ENCODE data around the gene CCDC69. TPM values are rescaled to one million over a fixed set of nuclear protein-coding genes. Genes with fewer than 3 reads are reported as not detected.

The CCDC69 gene
- total RNA-seq, 1 experiment from 2014 or later = 5.1 TPM

GRCh38 chr5:151219138-151219537, 4.8 kb downstream of the CCDC69 start:
- Mint-ChIP-seq H3K4me1 (ENCODE audit: low read depth, unreplicated experiment) (peaks cover 12% of the 10 kb centered on the region), H3K4me3 (ENCODE audit: unreplicated experiment) (no peak overlapping the region), H3K9me3 (ENCODE audit: unreplicated experiment) (no peaks in the 10 kb centered on the region), H3K27me3 (ENCODE audit: insufficient read depth, unreplicated experiment) (no peaks in the 10 kb centered on the region), H3K27ac (ENCODE audit: unreplicated experiment) (no peak overlapping the region), H3K36me3 (ENCODE audit: insufficient read depth, unreplicated experiment) (no peaks in the 10 kb centered on the region)
- no peak for TF ChIP-seq CTCF (IDR thresholded peaks at IDR 0.05; ENCODE audit: insufficient read depth in 1 of 2, low read depth in 1 of 2, low read length in 1 of 2, severe bottlenecking in 1 of 2, unreplicated experiment in 1 of 2)
- H3K4me1 ChIP-seq = peaks cover 25% of the 10 kb centered on the region
- intact Hi-C loops (cut with micrococcal nuclease; ENCODE audit: unreplicated experiment) = no loop called here
- ChIA-PET POLR2A (no interaction called here), CTCF (no interaction called here)
- H3K4me3 ChIP-seq (ENCODE audit: low read depth, low read length) = no peak overlapping the region
- BruUV-seq (replicated peaks) = no TSS peak
- H3K27me3 ChIP-seq (replicated peaks; ENCODE audit: control insufficient read depth, insufficient read depth, low read length) = no peaks in the 10 kb centered on the region
- no peaks in the 10 kb centered on the region for H3K9me3 ChIP-seq
- DNase-seq = no peak
- no peaks in the 10 kb centered on the region for H3K36me3 ChIP-seq (ENCODE audit: control insufficient read depth, insufficient read depth, low read length)

DNA sequence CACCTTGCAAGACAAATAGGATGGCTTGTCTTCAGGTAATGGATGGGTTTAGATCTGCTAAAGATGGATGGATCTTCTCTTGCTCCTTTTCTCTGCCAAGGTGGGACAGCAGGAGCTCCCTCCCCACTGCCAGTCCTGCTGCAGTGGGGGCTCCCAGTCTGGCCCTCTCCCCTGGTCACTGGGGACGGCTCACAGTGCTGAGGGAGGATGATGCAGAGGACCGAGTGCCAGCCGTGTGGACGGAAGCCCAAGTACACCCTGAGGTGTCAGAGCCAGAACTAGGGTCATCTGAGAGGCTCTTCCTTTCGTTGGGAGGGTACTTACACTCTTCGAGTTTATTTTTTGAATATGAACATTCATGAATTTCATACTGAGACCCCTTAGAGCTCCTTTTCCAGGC, 5.7 kb downstream of the CCDC69 start:
- ChIA-PET CTCF (no interaction called here), POLR2A (no interaction called here)
- H3K9me3 ChIP-seq = no peaks in the 10 kb centered on the region
- no TSS peak for BruUV-seq (replicated peaks)
- no peak for TF ChIP-seq CTCF (IDR thresholded peaks at IDR 0.05; ENCODE audit: insufficient read depth in 1 of 2, low read depth in 1 of 2, low read length in 1 of 2, severe bottlenecking in 1 of 2, unreplicated experiment in 1 of 2)
- no peaks in the 10 kb centered on the region for H3K27me3 ChIP-seq (replicated peaks; ENCODE audit: control insufficient read depth, insufficient read depth, low read length)
- H3K36me3 ChIP-seq (ENCODE audit: control insufficient read depth, insufficient read depth, low read length) = no peaks in the 10 kb centered on the region
- peak in 1 of 2 experiments; percentile 16 for DNase-seq
- intact Hi-C loops (cut with micrococcal nuclease; ENCODE audit: unreplicated experiment) = no loop called here
- H3K27me3 Mint-ChIP-seq (ENCODE audit: insufficient read depth, unreplicated experiment) = no peaks in the 10 kb centered on the region
- no peaks in the 10 kb centered on the region for H3K9me3 Mint-ChIP-seq (ENCODE audit: unreplicated experiment)
- H3K4me1 ChIP-seq = peaks cover 28% of the 10 kb centered on the region
- H3K4me3 ChIP-seq (ENCODE audit: low read depth, low read length) = no peak overlapping the region
- peaks cover 12% of the 10 kb centered on the region for H3K4me1 Mint-ChIP-seq (ENCODE audit: low read depth, unreplicated experiment)
- H3K36me3 Mint-ChIP-seq (ENCODE audit: insufficient read depth, unreplicated experiment) = no peaks in the 10 kb centered on the region
- H3K4me3 Mint-ChIP-seq (ENCODE audit: unreplicated experiment) = no peak overlapping the region
- no peak overlapping the region for H3K27ac Mint-ChIP-seq (ENCODE audit: unreplicated experiment)

- Mint-ChIP-seq H3K4me3 (ENCODE audit: unreplicated experiment) (no peak overlapping the region), H3K27me3 (ENCODE audit: insufficient read depth, unreplicated experiment) (no peaks in the 10 kb centered on the region), H3K27ac (ENCODE audit: unreplicated experiment) (no peak overlapping the region), H3K36me3 (ENCODE audit: insufficient read depth, unreplicated experiment) (no peaks in the 10 kb centered on the region), H3K4me1 (ENCODE audit: low read depth, unreplicated experiment) (peaks cover 12% of the 10 kb centered on the region), H3K9me3 (ENCODE audit: unreplicated experiment) (no peaks in the 10 kb centered on the region)
- Histone ChIP-seq H3K27me3 (replicated peaks; ENCODE audit: control insufficient read depth, insufficient read depth, low read length) (no peaks in the 10 kb centered on the region), H3K4me3 (ENCODE audit: low read depth, low read length) (no peak overlapping the region), H3K4me1 (peaks cover 21% of the 10 kb centered on the region), H3K36me3 (ENCODE audit: control insufficient read depth, insufficient read depth, low read length) (no peaks in the 10 kb centered on the region), H3K9me3 (no peaks in the 10 kb centered on the region)
- BruUV-seq (replicated peaks) = no TSS peak
- no peak for TF ChIP-seq CTCF (IDR thresholded peaks at IDR 0.05; ENCODE audit: insufficient read depth in 1 of 2, low read depth in 1 of 2, low read length in 1 of 2, severe bottlenecking in 1 of 2, unreplicated experiment in 1 of 2)
- intact Hi-C loops (cut with micrococcal nuclease; ENCODE audit: unreplicated experiment) = no loop called here
- CTCF ChIA-PET = no interaction called here
- no peak for DNase-seq
- POLR2A ChIA-PET = no interaction called here
Measured at GRCh38 chr5:151216781-151217180, 7.1 kb downstream of the CCDC69 start.
